HL-60/S4 treated with phorbol 12-myristate 13-acetate at 8.2 ng/mL for 4 days and 3 days (cell line): ENCODE data around the gene AK2.
"Not testable (repeated sequence)": the region's sequence is repeated elsewhere in the genome, so short reads cannot be mapped to it uniquely, and the experiment has no call there.

Source experiments
- in situ Hi-C: fragments of 300-500 bp; cut with MboI; formaldehyde crosslinking; loops from 2 replicates; pipeline ENCODE4 v1.15.0; 2022; ENCODE audit warnings: low sequenced_read_pairs

The AK2 gene

GRCh38 chr1:33002006-33002405 is 34.7 kb downstream of the AK2 start:
- in situ Hi-C loops, result no loop called here

- in situ Hi-C loops, result no loop called here
These were observed 35.4 kb downstream of the AK2 start for GRCh38 chr1:33001282-33001681.

GRCh38 chr1:33000427-33001026 is 36.2 kb downstream of the AK2 start:
- in situ Hi-C loops, result no loop called here

- in situ Hi-C loops, result no loop called here
These were observed 37.7 kb downstream of the AK2 start for GRCh38 chr1:32998997-32999396.

- in situ Hi-C loops, result no loop called here
These were observed 38.6 kb downstream of the AK2 start for GRCh38 chr1:32998064-32998463.

GRCh38 chr1:32997381-32997891 is 39.2 kb downstream of the AK2 start:
- in situ Hi-C loops, result no loop called here

GRCh38 chr1:32993324-32993636 is 43.4 kb downstream of the AK2 start:
- in situ Hi-C loops, result not testable (repeated sequence)

GRCh38 chr1:32992489-32993323 is 44.0 kb downstream of the AK2 start:
- in situ Hi-C loops, result no loop called here

- in situ Hi-C loops, result no loop called here
These were observed 44.7 kb downstream of the AK2 start for GRCh38 chr1:32991819-32992488.

GRCh38 chr1:32991386-32991785 is 45.3 kb downstream of the AK2 start:
- in situ Hi-C loops, result no loop called here

GRCh38 chr1:32990887-32991286 is 45.8 kb downstream of the AK2 start:
- in situ Hi-C loops, result no loop called here

- in situ Hi-C loops, result no loop called here
These were observed 47.3 kb downstream of the AK2 start for GRCh38 chr1:32989160-32990050.

- in situ Hi-C loops, result no loop called here
These were observed 48.0 kb downstream of the AK2 start for GRCh38 chr1:32988665-32989064.

GRCh38 chr1:32985226-32985625 is 51.5 kb downstream of the AK2 start:
- in situ Hi-C loops, result no loop called here

GRCh38 chr1:32984455-32985171 is 52.1 kb downstream of the AK2 start:
- in situ Hi-C loops, result no loop called here

GRCh38 chr1:32984090-32984454 is 52.6 kb downstream of the AK2 start:
- in situ Hi-C loops, result no loop called here

GRCh38 chr1:32983020-32983419 is 53.7 kb downstream of the AK2 start:
- in situ Hi-C loops, result no loop called here

GRCh38 chr1:32981003-32981901 is 55.4 kb downstream of the AK2 start:
- in situ Hi-C loops, result no loop called here

GRCh38 chr1:32980080-32980479 is 56.6 kb downstream of the AK2 start:
- in situ Hi-C loops, result no loop called here
